Liver (tissue), 9 donors: Measurements from ENCODE around the gene COPS2. TPM values are rescaled to one million over a fixed set of nuclear protein-coding genes. Genes with fewer than 3 reads are reported as not detected.

Source experiments
- DNase-seq: peaks from one replicate; pipeline ENCODE4 v3.0.0-alpha.2; 2017; ENCODE audit warnings: low spot score
- H3K27ac ChIP-seq, 2 donors: one replicate each; pipeline ENCODE4 v1.7.0; 2013; ENCODE audit warnings: inconsistent platforms in 2 of 2, low read length in 2 of 2, control low read depth in 1 of 2, low read depth in 1 of 2, mild to moderate bottlenecking in 1 of 2
- H3K27me3 ChIP-seq, 4 donors: one replicate each; pipeline versions ENCODE4 v1.6.1 to v1.7.0; 2013; ENCODE audit warnings: low read length in 3 of 4, inconsistent platforms in 1 of 4, mild to moderate bottlenecking in 1 of 4, moderate library complexity in 1 of 4; ENCODE audit not compliant: control insufficient read depth in 4 of 4, insufficient read depth in 4 of 4
- H3K36me3 ChIP-seq, 4 donors: one replicate each; pipeline versions ENCODE4 v1.6.1 to v1.7.0; 2013; ENCODE audit warnings: low read length in 3 of 4, mild to moderate bottlenecking in 3 of 4, low read depth in 1 of 4, moderate library complexity in 1 of 4; ENCODE audit not compliant: control insufficient read depth in 4 of 4, insufficient read depth in 3 of 4
- H3K4me1 ChIP-seq, 4 donors: one replicate each; pipeline versions ENCODE4 v1.6.1 to v1.7.0; 2013; ENCODE audit warnings: low read length in 3 of 4, mild to moderate bottlenecking in 3 of 4, moderate library complexity in 1 of 4; ENCODE audit not compliant: control insufficient read depth in 4 of 4, insufficient read depth in 4 of 4
- H3K4me3 ChIP-seq, 3 donors: one replicate each; pipeline versions ENCODE4 v1.6.1 to v1.7.0; 2013; ENCODE audit warnings: low read length in 3 of 3, control low read depth in 1 of 3, low read depth in 1 of 3, mild to moderate bottlenecking in 1 of 3
- H3K9ac ChIP-seq, 2 donors: one replicate each; pipeline ENCODE4 v1.7.0; 2013; ENCODE audit warnings: low read length in 2 of 2, mild to moderate bottlenecking in 2 of 2, moderate library complexity in 2 of 2, control low read depth in 1 of 2, low read depth in 1 of 2
- H3K9me3 ChIP-seq, 4 donors: one replicate each; pipeline versions ENCODE4 v1.6.1 to v1.7.0; 2013; ENCODE audit warnings: low read length in 3 of 4; ENCODE audit not compliant: control insufficient read depth in 4 of 4
- EGR1 ChIP-seq, 2 donors: IDR thresholded peaks; 2 replicates each; pipeline ENCODE4 v1.6.1; 2016 to 2018; ENCODE audit warnings: antibody characterized with exemption in 2 of 2, low read depth in 2 of 2
- FOXA1 ChIP-seq: IDR thresholded peaks from 2 replicates; pipeline ENCODE4 v1.6.1; 2016; ENCODE audit warnings: antibody characterized with exemption
- FOXA2 ChIP-seq: IDR thresholded peaks from 2 replicates; pipeline ENCODE4 v1.6.1; 2016; ENCODE audit warnings: antibody characterized with exemption
- GABPA ChIP-seq, 2 donors: IDR thresholded peaks in 1 of 2; conservative IDR thresholded peaks in 1 of 2; 2 replicates each; pipeline ENCODE4 v1.6.1; 2016; ENCODE audit warnings: antibody characterized with exemption in 2 of 2, mild to moderate bottlenecking in 1 of 2, moderate library complexity in 1 of 2
- HNF4A ChIP-seq, 2 donors: conservative IDR thresholded peaks; 2 replicates each; pipeline ENCODE4 v1.6.1; 2016; ENCODE audit warnings: antibody characterized with exemption in 2 of 2, mild to moderate bottlenecking in 2 of 2
- HNF4G ChIP-seq: IDR thresholded peaks from 2 replicates; pipeline ENCODE4 v1.6.1; 2016; ENCODE audit warnings: antibody characterized with exemption
- JUND ChIP-seq, 2 donors: IDR thresholded peaks; 2 replicates each; pipeline ENCODE4 v1.6.1; 2016; ENCODE audit warnings: antibody characterized with exemption in 2 of 2
- NR2F2 ChIP-seq: IDR thresholded peaks from 2 replicates; pipeline ENCODE4 v1.6.1; 2016; ENCODE audit warnings: antibody characterized with exemption
- RAD21 ChIP-seq, 2 donors: IDR thresholded peaks; 2 replicates each; pipeline ENCODE4 v1.6.1; 2016; ENCODE audit warnings: antibody characterized with exemption in 2 of 2, mild to moderate bottlenecking in 2 of 2
- RXRA ChIP-seq, 2 donors: IDR thresholded peaks; 2 replicates each; pipeline ENCODE4 v1.6.1; 2017 to 2018; ENCODE audit warnings: antibody characterized with exemption in 2 of 2, mild to moderate bottlenecking in 1 of 2
- SP1 ChIP-seq: IDR thresholded peaks from 2 replicates; pipeline ENCODE4 v1.6.1; 2018; ENCODE audit warnings: antibody characterized with exemption, mild to moderate bottlenecking
- TAF1 ChIP-seq: conservative IDR thresholded peaks from 2 replicates; pipeline ENCODE4 v1.6.1; 2016; ENCODE audit warnings: antibody characterized with exemption, mild to moderate bottlenecking
- YY1 ChIP-seq: IDR thresholded peaks from 2 replicates; pipeline ENCODE4 v1.6.1; 2016; ENCODE audit warnings: antibody characterized with exemption, mild to moderate bottlenecking
- WGBS: extraction: QIAGEN DNeasy Blood & Tissue Kit; methylation state at CpG from one replicate; pipeline ENCODE4 v1.1.7; 2013; 5-methylcytosine and 5-hydroxymethylcytosine counted together
- polyA plus RNA-seq, 2 donors: library from polyadenylated mRNA; stranded (reverse) in 1 of 2; unstranded in 1 of 2; fragments of 200-250 nt in 1 of 2; fragments of >200 nt in 1 of 2; fragmentation: Nextera tagmentation in 1 of 2; extraction: Ambion mirVana in 1 of 2; gene quantifications; one replicate each; pipeline versions ENCODE4 v1.2.1 to v1.2.3, GENCODE V29; 2013 to 2015
- total RNA-seq, 2 donors: library from RNA; depleted of rRNA; stranded (reverse); fragments of >200 nt; gene quantifications; one replicate each; pipeline ENCODE4 v1.2.3, GENCODE V29; 2014
- TF ChIP-seq, protein P1 (sequence below): IDR thresholded peaks from 2 replicates; pipeline ENCODE4 v1.6.1; 2016; ENCODE audit warnings: antibody characterized with exemption
- TF ChIP-seq, protein P2 (sequence below): IDR thresholded peaks from 2 replicates; pipeline ENCODE4 v1.6.1; 2016; ENCODE audit warnings: antibody characterized with exemption, mild to moderate bottlenecking
- TF ChIP-seq, protein P3 (sequence below): IDR thresholded peaks from 2 replicates; pipeline ENCODE4 v1.6.1; 2016; ENCODE audit warnings: antibody characterized with exemption
- TF ChIP-seq, protein P4 (sequence below): IDR thresholded peaks from 2 replicates; pipeline ENCODE4 v1.6.1; 2016; ENCODE audit warnings: antibody characterized with exemption
- TF ChIP-seq, protein P5 (sequence below): fragments of 150-350 bp; IDR thresholded peaks from 2 replicates; pipeline ENCODE4 v1.5.1; 2017; ENCODE audit warnings: improper control_type of control experiment, low read depth, low read length; ENCODE audit not compliant: missing input control
- donor health status: healthy.
- donor health status: healthy.
- donor health status: healthy.
- donor health status: healthy.
- donor health status: healthy.

COPS2 gene
- total and polyA plus RNA-seq, 4 donors, result 14.0 to 36.0 (median 25.5) TPM

DNA sequence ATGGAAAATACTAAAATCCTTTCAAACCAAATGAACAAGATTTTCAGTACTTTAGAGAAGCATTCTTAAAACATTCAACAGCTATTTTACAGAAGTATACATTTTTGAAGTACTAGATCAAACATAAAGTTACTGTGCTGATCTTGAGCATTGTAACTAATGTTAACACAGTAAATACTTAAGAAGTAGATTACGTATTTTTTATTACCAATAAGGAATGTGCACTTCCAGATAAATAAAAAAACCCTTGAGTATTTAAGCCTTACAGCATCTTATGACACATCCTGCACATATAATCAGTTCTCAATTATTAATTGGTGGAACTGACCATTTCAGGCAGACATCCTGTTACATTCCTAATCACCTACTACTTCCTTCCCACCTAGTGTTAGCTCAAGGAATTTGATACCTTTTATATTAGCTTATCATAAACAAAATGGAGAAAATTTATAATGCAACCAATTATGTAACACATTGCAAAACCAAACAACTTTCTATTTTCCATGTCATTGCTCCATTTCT, 32.8 kb downstream of the COPS2 start:
- Histone ChIP-seq H3K36me3 (peaks cover 3 to 12% (median 10%) of the 10 kb centered on the region in 4 donors), H3K27ac (no peak overlapping the region), H3K9me3 (no peaks in the 10 kb centered on the region), H3K27me3 (no peaks in the 10 kb centered on the region), H3K4me3 (no peak overlapping the region), H3K4me1 (no peaks in the 10 kb centered on the region), H3K9ac (no peak overlapping the region)
- TF ChIP-seq EGR1 (IDR thresholded peaks at IDR 0.05; ENCODE audit: low read depth in 2 of 2) (no peak), SP1 (no peak), TAF1 (no peak), FOXA2 (no peak), GABPA (IDR thresholded peaks at IDR 0.05 in 1 of 2, conservative IDR thresholded peaks at IDR 0.05 in 1 of 2) (no peak), YY1 (no peak), FOXA1 (no peak), JUND (IDR thresholded peaks at IDR 0.05) (no peak), HNF4A (conservative IDR thresholded peaks at IDR 0.05) (no peak), RXRA (IDR thresholded peaks at IDR 0.05) (no peak), HNF4G (no peak), NR2F2 (no peak), RAD21 (IDR thresholded peaks at IDR 0.05) (no peak)
- TF ChIP-seq, protein P1, sequence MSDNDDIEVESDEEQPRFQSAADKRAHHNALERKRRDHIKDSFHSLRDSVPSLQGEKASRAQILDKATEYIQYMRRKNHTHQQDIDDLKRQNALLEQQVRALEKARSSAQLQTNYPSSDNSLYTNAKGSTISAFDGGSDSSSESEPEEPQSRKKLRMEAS, result no peak
- TF ChIP-seq, protein P2, sequence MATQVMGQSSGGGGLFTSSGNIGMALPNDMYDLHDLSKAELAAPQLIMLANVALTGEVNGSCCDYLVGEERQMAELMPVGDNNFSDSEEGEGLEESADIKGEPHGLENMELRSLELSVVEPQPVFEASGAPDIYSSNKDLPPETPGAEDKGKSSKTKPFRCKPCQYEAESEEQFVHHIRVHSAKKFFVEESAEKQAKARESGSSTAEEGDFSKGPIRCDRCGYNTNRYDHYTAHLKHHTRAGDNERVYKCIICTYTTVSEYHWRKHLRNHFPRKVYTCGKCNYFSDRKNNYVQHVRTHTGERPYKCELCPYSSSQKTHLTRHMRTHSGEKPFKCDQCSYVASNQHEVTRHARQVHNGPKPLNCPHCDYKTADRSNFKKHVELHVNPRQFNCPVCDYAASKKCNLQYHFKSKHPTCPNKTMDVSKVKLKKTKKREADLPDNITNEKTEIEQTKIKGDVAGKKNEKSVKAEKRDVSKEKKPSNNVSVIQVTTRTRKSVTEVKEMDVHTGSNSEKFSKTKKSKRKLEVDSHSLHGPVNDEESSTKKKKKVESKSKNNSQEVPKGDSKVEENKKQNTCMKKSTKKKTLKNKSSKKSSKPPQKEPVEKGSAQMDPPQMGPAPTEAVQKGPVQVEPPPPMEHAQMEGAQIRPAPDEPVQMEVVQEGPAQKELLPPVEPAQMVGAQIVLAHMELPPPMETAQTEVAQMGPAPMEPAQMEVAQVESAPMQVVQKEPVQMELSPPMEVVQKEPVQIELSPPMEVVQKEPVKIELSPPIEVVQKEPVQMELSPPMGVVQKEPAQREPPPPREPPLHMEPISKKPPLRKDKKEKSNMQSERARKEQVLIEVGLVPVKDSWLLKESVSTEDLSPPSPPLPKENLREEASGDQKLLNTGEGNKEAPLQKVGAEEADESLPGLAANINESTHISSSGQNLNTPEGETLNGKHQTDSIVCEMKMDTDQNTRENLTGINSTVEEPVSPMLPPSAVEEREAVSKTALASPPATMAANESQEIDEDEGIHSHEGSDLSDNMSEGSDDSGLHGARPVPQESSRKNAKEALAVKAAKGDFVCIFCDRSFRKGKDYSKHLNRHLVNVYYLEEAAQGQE, result no peak
- TF ChIP-seq, protein P3, sequence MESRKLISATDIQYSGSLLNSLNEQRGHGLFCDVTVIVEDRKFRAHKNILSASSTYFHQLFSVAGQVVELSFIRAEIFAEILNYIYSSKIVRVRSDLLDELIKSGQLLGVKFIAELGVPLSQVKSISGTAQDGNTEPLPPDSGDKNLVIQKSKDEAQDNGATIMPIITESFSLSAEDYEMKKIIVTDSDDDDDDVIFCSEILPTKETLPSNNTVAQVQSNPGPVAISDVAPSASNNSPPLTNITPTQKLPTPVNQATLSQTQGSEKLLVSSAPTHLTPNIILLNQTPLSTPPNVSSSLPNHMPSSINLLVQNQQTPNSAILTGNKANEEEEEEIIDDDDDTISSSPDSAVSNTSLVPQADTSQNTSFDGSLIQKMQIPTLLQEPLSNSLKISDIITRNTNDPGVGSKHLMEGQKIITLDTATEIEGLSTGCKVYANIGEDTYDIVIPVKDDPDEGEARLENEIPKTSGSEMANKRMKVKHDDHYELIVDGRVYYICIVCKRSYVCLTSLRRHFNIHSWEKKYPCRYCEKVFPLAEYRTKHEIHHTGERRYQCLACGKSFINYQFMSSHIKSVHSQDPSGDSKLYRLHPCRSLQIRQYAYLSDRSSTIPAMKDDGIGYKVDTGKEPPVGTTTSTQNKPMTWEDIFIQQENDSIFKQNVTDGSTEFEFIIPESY, result no peak
- TF ChIP-seq, protein P4, sequence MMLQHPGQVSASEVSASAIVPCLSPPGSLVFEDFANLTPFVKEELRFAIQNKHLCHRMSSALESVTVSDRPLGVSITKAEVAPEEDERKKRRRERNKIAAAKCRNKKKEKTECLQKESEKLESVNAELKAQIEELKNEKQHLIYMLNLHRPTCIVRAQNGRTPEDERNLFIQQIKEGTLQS, result no peak
- TF ChIP-seq, protein P5, sequence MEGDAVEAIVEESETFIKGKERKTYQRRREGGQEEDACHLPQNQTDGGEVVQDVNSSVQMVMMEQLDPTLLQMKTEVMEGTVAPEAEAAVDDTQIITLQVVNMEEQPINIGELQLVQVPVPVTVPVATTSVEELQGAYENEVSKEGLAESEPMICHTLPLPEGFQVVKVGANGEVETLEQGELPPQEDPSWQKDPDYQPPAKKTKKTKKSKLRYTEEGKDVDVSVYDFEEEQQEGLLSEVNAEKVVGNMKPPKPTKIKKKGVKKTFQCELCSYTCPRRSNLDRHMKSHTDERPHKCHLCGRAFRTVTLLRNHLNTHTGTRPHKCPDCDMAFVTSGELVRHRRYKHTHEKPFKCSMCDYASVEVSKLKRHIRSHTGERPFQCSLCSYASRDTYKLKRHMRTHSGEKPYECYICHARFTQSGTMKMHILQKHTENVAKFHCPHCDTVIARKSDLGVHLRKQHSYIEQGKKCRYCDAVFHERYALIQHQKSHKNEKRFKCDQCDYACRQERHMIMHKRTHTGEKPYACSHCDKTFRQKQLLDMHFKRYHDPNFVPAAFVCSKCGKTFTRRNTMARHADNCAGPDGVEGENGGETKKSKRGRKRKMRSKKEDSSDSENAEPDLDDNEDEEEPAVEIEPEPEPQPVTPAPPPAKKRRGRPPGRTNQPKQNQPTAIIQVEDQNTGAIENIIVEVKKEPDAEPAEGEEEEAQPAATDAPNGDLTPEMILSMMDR, result no peak
- no peak for DNase-seq
- WGBS, result 89% methylated on average over 1 of the region's 1 CpG
